ENCODE data around the gene SLC16A4. TPM values are rescaled to one million over a fixed set of nuclear protein-coding genes. Genes with fewer than 3 reads are reported as not detected.
A peak's percentile ranks its signal among the peaks of the same experiment; 100 is the strongest.
"Not testable (repeated sequence)": the region's sequence is repeated elsewhere in the genome, so short reads cannot be mapped to it uniquely, and the experiment has no call there.

The SLC16A4 gene
- total RNA-seq, 1 donor from 2014 or later, result 3.3 TPM

DNA sequence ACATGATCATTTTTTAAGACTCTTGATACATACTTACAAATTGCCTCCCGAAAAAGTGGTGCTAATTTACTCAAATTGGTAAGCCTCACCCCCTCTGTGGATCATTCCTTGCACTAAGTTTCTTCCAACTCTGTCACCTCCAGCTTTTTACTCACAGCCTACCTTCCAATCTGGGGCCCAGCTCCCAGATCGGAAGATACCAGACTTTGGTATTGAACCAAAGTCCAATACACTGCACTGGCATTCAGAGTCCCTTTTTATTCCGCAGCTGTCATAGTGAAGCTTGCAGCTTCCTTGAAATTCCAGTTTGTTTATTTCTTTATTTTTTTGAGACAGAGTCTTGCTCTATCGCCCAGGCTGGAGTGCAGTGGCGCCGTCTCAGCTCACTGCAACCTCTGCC is 18.5 kb upstream of the SLC16A4 start:
- no peak for DNase-seq (ENCODE audit: low spot score)

DNA sequence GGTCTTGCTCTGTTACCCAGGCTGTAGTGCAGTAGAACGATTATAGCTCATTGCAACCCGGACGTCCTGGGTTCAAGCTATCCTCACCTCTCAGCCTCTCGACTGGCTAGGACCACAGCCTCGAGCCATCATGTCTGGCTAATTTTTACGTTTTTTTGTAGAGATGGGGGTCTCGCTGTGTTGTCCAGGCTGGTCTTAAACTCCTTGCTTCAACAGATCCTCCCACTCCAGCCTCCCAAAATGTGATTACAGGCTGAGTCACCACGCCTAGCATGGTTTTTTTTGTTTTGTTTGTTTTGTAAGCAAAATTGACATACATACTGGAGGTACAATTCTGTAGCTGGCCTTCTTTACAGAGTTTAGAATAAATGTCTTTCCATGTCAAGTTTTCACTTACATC is 17.7 kb upstream of the SLC16A4 start:
- DNase-seq (ENCODE audit: low spot score), result no peak

- peak; percentile 96 for DNase-seq (ENCODE audit: low spot score)
Measured at GRCh38 chr1:110407260-110408210, 16.7 kb upstream of the SLC16A4 start, which contains the start of gene LAMTOR5. Gene LAMTOR5, minus strand, starts transcription at chr1:110407694. Its CDS starts 74 bp downstream, at chr1:110407620.

GRCh38 chr1:110406407-110406806 is 15.6 kb upstream of the SLC16A4 start:
- DNase-seq (ENCODE audit: low spot score), result not testable (repeated sequence)

DNA sequence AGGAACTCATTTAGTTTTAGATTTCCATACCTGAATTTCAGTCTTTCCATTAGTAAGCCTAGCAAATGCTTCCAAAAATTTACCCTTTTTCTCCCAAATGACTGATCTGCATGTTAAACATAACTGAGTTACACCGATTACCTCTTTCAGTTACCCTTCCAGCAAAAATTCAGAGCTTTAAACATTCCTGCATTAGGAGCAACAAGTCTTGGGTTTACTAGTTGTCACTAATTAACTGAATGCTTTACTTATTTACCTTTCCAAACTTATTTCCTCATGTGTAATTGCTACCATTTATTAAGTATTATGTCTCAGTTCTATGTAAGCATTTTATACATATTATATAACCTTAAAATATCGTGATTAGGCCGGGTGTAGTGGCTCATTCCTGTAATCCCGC is 13.6 kb upstream of the SLC16A4 start:
- no peak for DNase-seq (ENCODE audit: low spot score)

DNA sequence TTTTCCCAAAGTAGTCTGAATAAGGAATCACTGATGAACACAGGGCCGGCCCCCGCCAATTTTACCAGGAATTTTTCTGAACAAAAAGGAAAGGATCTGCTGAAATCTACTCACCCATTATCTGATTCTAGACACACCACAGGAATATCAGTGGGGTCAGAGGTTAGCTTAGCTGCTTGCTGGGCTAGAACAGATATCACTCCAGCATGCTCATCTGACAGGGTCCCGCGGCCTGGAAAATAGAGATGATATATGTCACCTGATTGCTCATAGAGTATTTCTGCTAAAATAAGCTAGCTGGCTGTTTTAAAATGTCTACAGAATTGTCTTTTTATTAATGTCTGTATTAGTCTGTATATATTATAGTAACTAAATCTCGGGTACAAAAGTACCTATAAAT is 13.0 kb upstream of the SLC16A4 start:
- no peak for DNase-seq (ENCODE audit: low spot score)

DNA sequence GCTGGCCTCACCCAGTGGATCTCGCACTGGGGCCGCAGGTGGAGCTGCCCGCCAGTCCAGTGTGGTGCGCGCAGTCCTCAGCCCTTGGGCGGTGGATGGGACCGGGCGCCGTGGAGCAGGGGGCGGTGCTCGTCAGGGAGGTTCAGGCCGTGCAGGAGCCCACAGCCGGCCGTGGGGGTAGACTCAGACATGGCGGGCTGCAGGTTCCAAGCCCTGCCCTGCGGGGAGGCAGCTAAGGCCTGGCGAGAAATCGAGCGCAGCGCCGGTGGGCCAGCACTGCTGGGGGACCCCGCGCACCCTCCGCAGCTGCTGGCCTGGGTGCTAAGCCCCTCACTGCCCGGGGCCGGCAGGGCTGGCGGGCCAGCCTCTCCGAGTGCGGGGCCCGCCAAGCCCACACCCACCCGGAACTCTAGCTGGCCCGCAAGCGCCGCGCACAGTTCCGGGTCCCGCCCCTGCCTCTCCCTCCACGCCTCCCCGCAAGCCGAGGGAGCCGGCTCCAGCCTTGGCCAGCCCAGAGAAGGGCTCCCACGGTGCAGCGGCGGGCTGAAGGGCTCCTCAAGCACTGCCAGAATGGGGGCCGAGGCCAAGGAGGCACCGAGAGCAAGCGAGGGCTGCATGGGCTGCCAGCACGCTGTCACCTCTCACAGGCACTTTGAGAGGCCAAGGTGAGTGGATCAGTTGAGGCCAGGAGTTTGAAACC is 5.6 kb upstream of the SLC16A4 start:
- not testable (repeated sequence) for DNase-seq (ENCODE audit: low spot score)

DNA sequence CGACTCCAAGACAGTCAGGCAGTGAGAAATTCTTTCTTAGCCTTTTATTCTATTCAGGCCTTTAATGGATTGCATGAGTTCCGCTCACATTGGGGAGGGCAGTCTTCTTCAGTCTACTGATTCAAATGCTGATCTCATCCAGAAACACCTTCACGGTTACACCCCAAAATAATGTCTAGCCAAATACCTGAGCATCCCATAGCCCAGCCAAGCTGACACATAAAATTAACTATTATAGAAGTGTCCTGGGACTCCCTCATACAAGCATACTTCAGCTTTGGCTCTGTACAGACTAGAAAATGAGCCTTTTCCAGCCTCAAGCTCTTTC is 3.6 kb upstream of the SLC16A4 start:
- DNase-seq (ENCODE audit: low spot score), result no peak

DNA sequence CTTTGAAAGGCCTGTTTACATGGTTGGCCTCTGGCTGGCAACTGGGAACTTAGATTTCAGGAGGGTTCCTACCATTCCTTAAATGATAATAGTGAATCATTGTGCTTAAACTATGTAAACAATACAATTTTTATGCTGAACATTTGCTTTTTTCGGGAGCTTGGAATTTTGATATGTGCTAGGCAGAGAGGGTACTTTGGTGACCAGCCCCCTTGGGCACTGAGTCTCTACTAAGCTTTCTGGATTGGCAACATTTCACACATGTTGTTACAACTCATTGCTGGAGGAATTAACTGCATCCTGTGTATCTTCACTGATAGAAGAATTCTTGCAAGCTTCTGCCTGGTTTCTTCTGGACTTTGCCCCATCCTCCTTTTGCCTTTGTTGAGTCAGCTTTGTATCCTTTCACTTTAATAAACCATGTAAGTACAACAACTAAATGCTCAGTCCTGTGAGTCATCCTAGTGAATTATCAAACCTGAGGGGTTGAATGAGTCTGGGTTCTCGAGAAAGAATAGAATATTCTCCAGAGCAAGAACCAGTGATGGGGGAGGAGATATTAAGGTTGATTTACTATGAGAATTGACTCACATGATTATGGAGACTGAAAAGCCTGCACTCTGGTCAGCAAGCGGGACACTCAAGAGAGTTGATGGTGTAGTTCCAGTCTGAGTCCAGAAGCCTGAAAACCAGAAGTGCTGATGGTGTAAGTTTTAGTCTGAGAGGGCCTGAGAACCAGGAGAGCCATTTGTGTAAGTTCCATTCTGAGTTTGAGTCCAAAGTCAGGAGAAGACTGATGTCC is 3.1 kb upstream of the SLC16A4 start:
- no peak for DNase-seq (ENCODE audit: low spot score)

DNA sequence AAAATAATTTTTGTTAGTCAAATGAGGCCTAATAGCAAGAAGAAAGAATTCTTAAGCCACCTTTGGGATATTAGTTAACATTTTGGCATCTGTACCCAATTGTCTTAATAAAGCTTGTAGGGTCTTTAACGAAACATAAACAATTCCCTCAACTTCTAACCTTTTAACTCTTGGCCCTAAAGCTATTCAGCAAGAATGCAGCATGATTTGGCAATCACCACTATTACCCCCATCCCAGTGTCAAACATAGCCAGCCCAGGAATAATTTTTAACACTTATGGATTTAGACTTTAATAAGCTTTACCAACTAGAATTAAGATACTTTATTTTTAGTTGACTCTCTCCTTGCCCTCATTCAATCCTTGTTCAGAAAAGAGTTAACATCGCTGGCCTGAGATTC is 2.5 kb upstream of the SLC16A4 start:
- DNase-seq (ENCODE audit: low spot score), result no peak

- no peak for DNase-seq (ENCODE audit: low spot score)
Measured at GRCh38 chr1:110390096-110390495, 730 bp downstream of the SLC16A4 start.

GRCh38 chr1:110387048-110387754 is 3.6 kb downstream of the SLC16A4 start:
- DNase-seq (ENCODE audit: low spot score), result no peak

- DNase-seq (ENCODE audit: low spot score), result no peak
Measured at GRCh38 chr1:110385369-110385768, 5.5 kb downstream of the SLC16A4 start.

DNA sequence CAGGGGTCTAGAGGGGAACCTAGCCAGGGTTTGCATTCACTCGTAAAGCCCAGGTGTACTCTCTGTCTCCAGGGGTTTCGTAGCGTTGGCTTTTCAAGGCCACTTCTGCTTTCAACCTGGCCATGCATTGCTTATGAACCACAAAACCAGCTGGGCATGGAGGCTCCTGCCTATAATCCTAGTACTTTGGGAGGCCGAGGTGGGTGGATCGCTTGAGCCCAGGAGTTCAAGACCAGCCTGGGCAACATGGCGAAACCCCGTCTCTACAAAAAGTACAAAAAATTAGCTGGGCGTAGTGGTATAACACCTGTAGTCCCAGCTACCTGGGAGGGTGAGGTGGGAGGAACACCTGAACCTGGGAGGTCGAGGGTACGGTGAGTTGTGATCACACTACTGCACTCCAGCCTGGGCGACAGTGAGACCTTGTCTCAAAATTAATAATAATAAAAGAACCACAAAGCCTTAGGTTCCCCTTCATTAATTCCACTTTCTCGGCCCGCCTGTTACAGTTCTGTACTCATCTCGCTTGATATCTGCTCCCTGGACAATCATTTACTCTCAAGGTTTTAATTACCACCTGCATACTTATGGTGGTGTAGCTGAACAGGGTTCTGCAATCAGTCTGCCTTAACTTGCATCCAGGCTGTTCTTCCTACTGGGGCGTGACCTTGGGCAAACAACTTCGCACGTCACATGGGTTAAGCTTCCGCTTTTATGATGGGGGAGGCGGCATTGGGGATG is 6.1 kb downstream of the SLC16A4 start:
- DNase-seq (ENCODE audit: low spot score), result peak; percentile 59

- DNase-seq (ENCODE audit: low spot score), result no peak
Measured at GRCh38 chr1:110383251-110383990, 7.4 kb downstream of the SLC16A4 start.

DNA sequence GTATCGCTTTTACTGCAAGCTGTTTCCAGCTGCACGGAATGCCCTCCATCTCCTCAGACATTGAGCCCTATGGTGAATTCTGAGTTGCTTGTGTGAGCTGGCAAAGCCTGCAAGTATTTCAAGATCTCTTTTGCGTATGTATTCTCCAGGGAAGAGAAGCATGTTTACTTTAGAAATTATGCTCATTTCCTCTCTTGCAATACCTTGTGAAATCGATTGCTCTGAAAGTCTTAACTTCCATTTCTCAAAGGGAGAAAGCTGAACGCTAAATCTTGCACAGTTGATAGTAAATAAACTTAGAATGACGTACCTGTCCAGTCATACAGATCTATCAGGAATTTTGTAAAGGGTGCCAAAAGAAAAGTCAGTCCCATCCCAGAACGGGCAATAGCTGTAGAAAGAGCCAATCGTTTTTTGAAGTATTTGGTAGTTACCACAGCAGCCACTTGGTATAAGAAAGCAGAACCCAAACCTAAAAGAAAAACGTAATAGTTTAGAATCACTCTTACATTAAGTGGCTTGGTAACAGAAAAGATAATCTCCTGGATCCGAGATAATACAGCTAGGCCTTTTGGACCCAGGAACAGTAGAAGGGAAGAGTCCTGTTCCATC is 10.0 kb downstream of the SLC16A4 start:
- DNase-seq (ENCODE audit: low spot score), result no peak

DNA sequence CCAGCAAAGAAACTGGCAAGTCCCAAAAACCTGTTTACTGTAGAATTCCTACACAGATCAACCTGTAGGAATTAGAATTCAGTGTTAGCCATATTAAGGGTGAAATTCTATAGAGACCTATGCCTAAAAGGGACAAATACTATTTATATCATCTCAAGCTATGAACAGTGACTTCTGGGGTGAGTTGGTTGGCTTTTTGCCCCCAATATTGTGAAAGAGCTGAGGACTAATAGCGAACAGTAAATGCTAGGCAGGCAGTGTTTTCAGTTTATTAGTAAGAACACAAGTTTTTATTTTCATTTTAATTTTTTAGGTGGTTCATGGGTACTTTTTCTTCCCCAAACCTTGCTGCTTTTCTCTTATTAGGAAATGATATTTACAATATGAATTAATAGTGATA is 15.3 kb downstream of the SLC16A4 start:
- DNase-seq (ENCODE audit: low spot score), result no peak

- DNase-seq (ENCODE audit: low spot score), result no peak
Measured at GRCh38 chr1:110370827-110371226, 20.0 kb downstream of the SLC16A4 start.

DNA sequence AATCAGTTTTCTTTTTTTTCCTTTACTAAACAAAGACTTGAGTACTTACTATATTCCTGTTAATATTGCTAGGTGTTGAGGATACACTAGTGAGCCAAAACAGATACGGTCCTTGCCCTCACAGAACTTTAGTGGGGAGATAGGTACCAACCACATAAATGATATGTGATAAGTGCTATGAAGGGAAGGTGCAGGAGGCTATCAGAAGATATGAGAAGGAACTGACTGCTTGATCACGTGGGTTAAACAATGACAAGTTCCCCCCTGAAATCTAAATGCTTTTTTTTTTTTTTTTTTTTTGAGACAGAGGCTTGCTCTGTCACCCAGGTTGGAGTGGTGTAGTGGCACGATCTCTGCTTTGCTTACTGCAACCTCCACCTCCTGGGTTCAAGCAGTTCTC is 26.6 kb downstream of the SLC16A4 start:
- no peak for DNase-seq (ENCODE audit: low spot score)

DNA sequence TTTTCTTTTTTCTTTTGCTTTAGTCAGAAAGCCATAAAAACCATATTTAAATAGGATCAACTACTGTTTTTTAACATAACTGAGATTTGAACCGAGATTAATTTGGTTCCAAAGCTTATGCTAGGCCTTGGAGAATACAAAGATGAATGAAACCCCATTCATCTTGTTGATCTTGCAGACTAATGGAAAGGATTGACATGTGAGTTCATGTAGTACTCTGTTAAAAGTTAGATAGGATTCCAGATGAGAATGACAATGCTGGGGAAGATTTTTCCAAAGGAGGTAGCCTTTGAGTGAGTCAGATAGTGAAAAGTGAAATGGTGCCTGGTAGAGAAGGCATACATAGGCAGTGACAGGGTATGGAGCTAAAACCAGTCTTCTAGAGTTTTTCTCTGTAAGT is 29.0 kb downstream of the SLC16A4 start:
- no peak for DNase-seq (ENCODE audit: low spot score)

Measured in ureter (tissue), 1 donor.